SK-N-SH (cell line): ENCODE measurements around the gene SEL1L2. TPM values are rescaled to one million over a fixed set of nuclear protein-coding genes. Genes with fewer than 3 reads are reported as not detected.

ENCODE experiments used
- CTCF ChIA-PET: fragments of 300-600, 350-600 bp; formaldehyde crosslinking; extraction: SDS; loops from one replicate; lab custom pipeline; 2021; lab: Yijun Ruan, JAX
- POLR2A ChIA-PET: fragments of 350-600 bp; sonication (Branson Sonifier 250); formaldehyde crosslinking; extraction: SDS; loops from one replicate; lab custom pipeline; 2020; ENCODE audit warnings: antibody characterized with exemption, inconsistent platforms; lab: Yijun Ruan, JAX
- DNase-seq: peaks from one replicate; pipeline ENCODE4 v3.0.0; 2012
- H2AFZ ChIP-seq: fragments of 200-600 bp; sonication (generic); 2 replicates; pipeline ENCODE4 v1.8.1; 2016; ENCODE audit warnings: antibody characterized with exemption, mild to moderate bottlenecking, low read depth
- H3F3A ChIP-seq: fragments of 200-600 bp; sonication (generic); replicated peaks from 2 replicates; pipeline ENCODE3; 2016; ENCODE audit warnings: antibody characterized with exemption, mild to moderate bottlenecking; ENCODE audit not compliant: insufficient read depth
- H3K27ac ChIP-seq, 2 experiments: fragments of 200-500 bp in 1 of 2; fragments of 200-600 bp in 1 of 2; sonication (Bioruptor generic) in 1 of 2; sonication (generic), shearing (Covaris generic) in 1 of 2; 2 replicates each; pipeline versions ENCODE4 v1.5.1 to v1.6.1; 2014 to 2016; ENCODE audit warnings: low read depth in 2 of 2, inconsistent platforms in 1 of 2, low read length in 1 of 2, mild to moderate bottlenecking in 1 of 2, mixed read lengths in 1 of 2
- H3K27me3 ChIP-seq: fragments of 200-600 bp; sonication (generic), shearing (Covaris generic); 2 replicates; pipeline ENCODE4 v1.6.1; 2016; ENCODE audit warnings: mixed run types; ENCODE audit not compliant: insufficient read depth
- H3K36me3 ChIP-seq, 2 experiments: fragments of 200-500 bp in 1 of 2; fragments of 200-600 bp in 1 of 2; sonication (Bioruptor generic) in 1 of 2; sonication (generic) in 1 of 2; replicated peaks in 1 of 2; 2 replicates each; pipeline versions ENCODE3 to v1.5.1; 2014 to 2016; ENCODE audit warnings: low read length in 1 of 2, mild to moderate bottlenecking in 1 of 2; ENCODE audit not compliant: insufficient read depth in 2 of 2, control insufficient read depth in 1 of 2
- H3K4me1 ChIP-seq, 2 experiments: fragments of 200-500 bp in 1 of 2; fragments of 200-600 bp in 1 of 2; sonication (Bioruptor generic) in 1 of 2; sonication (generic), shearing (Covaris generic) in 1 of 2; 2 replicates each; pipeline versions ENCODE4 v1.5.1 to v1.6.1; 2014 to 2016; ENCODE audit warnings: low read depth in 1 of 2, low read length in 1 of 2, mixed run types in 1 of 2; ENCODE audit not compliant: insufficient read depth in 2 of 2, control insufficient read depth in 1 of 2
- H3K4me2 ChIP-seq: fragments of 200-600 bp; sonication (generic), shearing (Covaris generic); 2 replicates; pipeline ENCODE4 v1.6.1; 2017; ENCODE audit warnings: mixed run types
- H3K4me3 ChIP-seq, 2 experiments: fragments of 200-500 bp in 1 of 2; fragments of 200-600 bp in 1 of 2; sonication (Bioruptor generic) in 1 of 2; sonication (generic), shearing (Covaris generic) in 1 of 2; 2 replicates each; pipeline versions ENCODE4 v1.5.1 to v1.8.1; 2014 to 2016; ENCODE audit warnings: low read depth in 2 of 2, inconsistent platforms in 1 of 2, low read length in 1 of 2, mild to moderate bottlenecking in 1 of 2, mixed read lengths in 1 of 2, moderate library complexity in 1 of 2
- H3K79me2 ChIP-seq: fragments of 200-600 bp; sonication (generic); 2 replicates; pipeline ENCODE4 v1.8.1; 2017; ENCODE audit warnings: mild to moderate bottlenecking; ENCODE audit not compliant: insufficient read depth
- H3K9ac ChIP-seq: fragments of 200-600 bp; sonication (generic); 2 replicates; pipeline ENCODE4 v1.6.1; 2017; ENCODE audit warnings: mixed run types
- H3K9me2 ChIP-seq: fragments of 200-600 bp; sonication (generic); 2 replicates; pipeline ENCODE4 v1.6.1; 2017; ENCODE audit warnings: mixed run types
- H3K9me3 ChIP-seq: fragments of 200-600 bp; sonication (generic); 2 replicates; pipeline ENCODE4 v1.6.1; 2017; ENCODE audit warnings: mixed run types, mild to moderate bottlenecking, moderate library complexity
- H4K20me1 ChIP-seq: fragments of 200-600 bp; sonication (generic); 2 replicates; pipeline ENCODE4 v1.6.1; 2017; ENCODE audit warnings: mild to moderate bottlenecking, mixed run types; ENCODE audit not compliant: insufficient read depth
- CHD2 ChIP-seq: fragments of 150-350 bp; IDR thresholded peaks from 2 replicates; pipeline ENCODE4 v1.6.1; 2018; ENCODE audit warnings: low read length; ENCODE audit not compliant: partially characterized antibody
- ELF1 ChIP-seq: IDR thresholded peaks from 2 replicates; pipeline ENCODE4 v1.4.0; 2012
- EZH2phosphoT487 ChIP-seq: fragments of 200-600 bp; sonication (generic); IDR thresholded peaks from 2 replicates; pipeline ENCODE4 v1.6.1; 2017; ENCODE audit warnings: low read depth, mixed run types, mild to moderate bottlenecking, antibody characterized with exemption, moderate library complexity, borderline replicate concordance
- FOSL2 ChIP-seq: IDR thresholded peaks from 2 replicates; pipeline ENCODE4 v1.4.0; 2012; ENCODE audit warnings: low read depth, mild to moderate bottlenecking, moderate library complexity, borderline replicate concordance
- FOXJ3 ChIP-seq: sonication (generic); formaldehyde crosslinking; IDR thresholded peaks from 2 replicates; pipeline ENCODE4 v1.5.1; 2020; ENCODE audit warnings: mild to moderate bottlenecking, missing genetic modification reagents
- FOXM1 ChIP-seq: IDR thresholded peaks from 2 replicates; pipeline ENCODE4 v1.4.0; 2012; ENCODE audit warnings: low read depth, mild to moderate bottlenecking
- GABPA ChIP-seq: IDR thresholded peaks from 2 replicates; pipeline ENCODE4 v1.4.0; 2012; ENCODE audit warnings: low read depth, mild to moderate bottlenecking
- IRF3 ChIP-seq: fragments of 150-350 bp; IDR thresholded peaks from 2 replicates; pipeline ENCODE4 v1.6.1; 2016; ENCODE audit warnings: mild to moderate bottlenecking, low read depth, low read length
- JUND ChIP-seq: IDR thresholded peaks from 2 replicates; pipeline ENCODE4 v1.4.0; 2012
- MAX ChIP-seq: IDR thresholded peaks from 2 replicates; pipeline ENCODE4 v1.4.0; 2012; ENCODE audit warnings: low read depth
- MEF2A ChIP-seq: IDR thresholded peaks from 2 replicates; pipeline ENCODE4 v1.4.0; 2012; ENCODE audit warnings: low read depth, borderline replicate concordance
- MXI1 ChIP-seq: IDR thresholded peaks from 2 replicates; pipeline ENCODE4 v1.6.1; 2012; ENCODE audit warnings: mild to moderate bottlenecking, low read depth, low read length, improper control_type of control experiment
- NFIC ChIP-seq: IDR thresholded peaks from 2 replicates; pipeline ENCODE4 v1.4.0; 2012; ENCODE audit warnings: borderline replicate concordance
- NRF1 ChIP-seq: IDR thresholded peaks from 2 replicates; pipeline ENCODE4 v1.6.1; 2012; ENCODE audit warnings: low read depth, mild to moderate bottlenecking, low read length
- POLR2AphosphoS5 ChIP-seq: IDR thresholded peaks from 2 replicates; pipeline ENCODE4 v1.6.1; 2012; ENCODE audit warnings: low read depth, low read length
- RCOR1 ChIP-seq: fragments of 150-350 bp; IDR thresholded peaks from 2 replicates; pipeline ENCODE4 v1.6.1; 2017; ENCODE audit warnings: antibody characterized with exemption, low read length
- REST ChIP-seq: IDR thresholded peaks from 2 replicates; pipeline ENCODE4 v1.6.1; 2012; ENCODE audit warnings: mild to moderate bottlenecking, low read depth, low read length, moderate library complexity
- RXRA ChIP-seq: IDR thresholded peaks from 2 replicates; pipeline ENCODE4 v1.4.0; 2012; ENCODE audit warnings: low read depth, mild to moderate bottlenecking, borderline replicate concordance
- SIN3A ChIP-seq: IDR thresholded peaks from 2 replicates; pipeline ENCODE4 v1.6.1; 2012; ENCODE audit warnings: low read depth, mild to moderate bottlenecking, low read length, moderate library complexity, borderline replicate concordance
- SMC3 ChIP-seq: IDR thresholded peaks from 2 replicates; pipeline ENCODE4 v1.6.1; 2012; ENCODE audit warnings: low read depth, low read length, improper control_type of control experiment
- TAF1 ChIP-seq: IDR thresholded peaks from 2 replicates; pipeline ENCODE4 v1.6.1; 2012; ENCODE audit warnings: low read depth, mild to moderate bottlenecking, low read length, moderate library complexity, borderline replicate concordance
- TCF12 ChIP-seq: IDR thresholded peaks from 2 replicates; pipeline ENCODE4 v1.4.0; 2012
- TEAD4 ChIP-seq: IDR thresholded peaks from 2 replicates; pipeline ENCODE4 v1.4.0; 2012; ENCODE audit warnings: mild to moderate bottlenecking, borderline replicate concordance; ENCODE audit not compliant: insufficient read depth
- USF2 ChIP-seq: fragments of 150-350 bp; IDR thresholded peaks from 2 replicates; pipeline ENCODE4 v1.6.1; 2017; ENCODE audit warnings: antibody characterized with exemption, low read length, low read depth, borderline replicate concordance
- ZBTB33 ChIP-seq: IDR thresholded peaks from 2 replicates; pipeline ENCODE4 v1.4.0; 2012; ENCODE audit warnings: low read depth, borderline replicate concordance
- WGBS: methylation state at CpG from one replicate; pipeline ENCODE4 v1.1.6; 2017; ENCODE audit warnings: low lambda C conversion rate; 5-methylcytosine and 5-hydroxymethylcytosine counted together
- polyA plus RNA-seq, 3 experiments: library from polyadenylated mRNA; depleted of rRNA; stranded (reverse); fragments of >200 nt; gene quantifications; 2 replicates each; pipeline ENCODE4 v1.2.3, GENCODE V29; 2012

The SEL1L2 gene
- polyA plus RNA-seq, 1 of the 3 experiments (the other 2 are of a cell fraction): not detected

- peak overlapping the region; percentile 26; the same call in 1 of the 2 replicates for H3K4me2 ChIP-seq
- 19% methylated on average over 6 of the region's 7 CpGs for WGBS
- no peaks in the 10 kb centered on the region for H3K79me2 ChIP-seq
- H3K9me2 ChIP-seq: no peaks in the 10 kb centered on the region
- H3F3A ChIP-seq: peaks cover 9% of the 10 kb centered on the region
- CTCF ChIA-PET: interaction anchor here (1.3 to 2.7 kb wide), 2 partner anchors 13 to 17 kb away, joined by 3 to 11 read pairs; no protein-coding TSS in a partner anchor
- H2AFZ ChIP-seq: no peak overlapping the region
- H3K4me1 ChIP-seq: peaks cover 8 to 17% of the 10 kb centered on the region in 2 experiments
- H3K9me3 ChIP-seq: no peaks in the 10 kb centered on the region
- POLR2A ChIA-PET: no interaction called here
- 0 out of 4 replicates have a peak overlapping the region, but pooled peaks of 1 of the 2 experiments have one; percentile 8 for H3K4me3 ChIP-seq
- H3K27ac ChIP-seq: peak overlapping the region; percentile 27 to 95; a peak in 3 of 4 replicates
- H4K20me1 ChIP-seq: no peaks in the 10 kb centered on the region
- H3K36me3 ChIP-seq: peaks cover 64 to 71% of the 10 kb centered on the region in 2 experiments
- H3K27me3 ChIP-seq: no peaks in the 10 kb centered on the region
- H3K9ac ChIP-seq: no peak overlapping the region
- DNase-seq: peak; percentile 67
- TF ChIP-seq CHD2 (peak; percentile 39), REST (no peak), RXRA (peak; percentile 20; the same call in 1 of the 2 replicates), SIN3A (peak; percentile 31; the same call in 1 of the 2 replicates), TAF1 (no peak), GABPA (no peak), FOXJ3 (CRISPR knock-in tag) (no peak), MEF2A (no peak), NFIC (peak; percentile 87), FOXM1 (no peak), IRF3 (no peak), TEAD4 (no peak), MAX (peak; percentile 90), MXI1 (peak; percentile 95), NRF1 (no peak), POLR2AphosphoS5 (peak; percentile 51; the same call in 1 of the 2 replicates), USF2 (no peak), ELF1 (no peak), RCOR1 (peak; percentile 88), JUND (peak; percentile 13), FOSL2 (peak; percentile 24; the same call in 1 of the 2 replicates), TCF12 (peak; percentile 95), SMC3 (no peak; the same call in 1 of the 2 replicates), ZBTB33 (no peak), EZH2phosphoT487 (no peak)
Observed at GRCh38 chr20:13800728-13801134, 189.7 kb downstream of the SEL1L2 start.
